NCI-H524 treated with DMSO at 0.1 percent for 48 hours (cell line): ENCODE results near the gene IREB2.
"Not testable (repeated sequence)": the region's sequence is repeated elsewhere in the genome, so short reads cannot be mapped to it uniquely, and the experiment has no call there.

Experiments
- DNase-seq: peaks from one replicate; lab custom pipeline; 2025; lab: John Stamatoyannopoulos, UW

The IREB2 gene

GRCh38 chr15:78437762-78438618 is at the start of gene IREB2:
Gene IREB2, plus strand, starts transcription at chr15:78438216. Its CDS starts 122 bp downstream, at chr15:78438338.
- DNase-seq = peak; percentile 96

- no peak for DNase-seq
Observed at GRCh38 chr15:78388865-78389264, 49.2 kb upstream of the IREB2 start.

GRCh38 chr15:78389322-78389721 is 48.7 kb upstream of the IREB2 start:
- DNase-seq = no peak

- DNase-seq = no peak
Observed at GRCh38 chr15:78389738-78390137, 48.3 kb upstream of the IREB2 start.

GRCh38 chr15:78390242-78390641 is 47.8 kb upstream of the IREB2 start:
- no peak for DNase-seq

GRCh38 chr15:78390826-78391225 is 47.2 kb upstream of the IREB2 start:
- DNase-seq = no peak

GRCh38 chr15:78391781-78392180 is 46.2 kb upstream of the IREB2 start:
- DNase-seq = no peak

- no peak for DNase-seq
Observed at GRCh38 chr15:78392430-78392829, 45.6 kb upstream of the IREB2 start.

GRCh38 chr15:78393137-78393536 is 44.9 kb upstream of the IREB2 start:
- DNase-seq = no peak

GRCh38 chr15:78394026-78394425 is 44.0 kb upstream of the IREB2 start:
- DNase-seq = no peak

- DNase-seq = no peak
Observed at GRCh38 chr15:78394981-78395616, 42.9 kb upstream of the IREB2 start.

GRCh38 chr15:78396186-78396814 is 41.7 kb upstream of the IREB2 start:
- DNase-seq = no peak

GRCh38 chr15:78396976-78397375 is 41.0 kb upstream of the IREB2 start:
- no peak for DNase-seq

GRCh38 chr15:78397382-78397781 is 40.6 kb upstream of the IREB2 start:
- DNase-seq = no peak

- no peak for DNase-seq
Observed at GRCh38 chr15:78398076-78398825, 39.8 kb upstream of the IREB2 start.

GRCh38 chr15:78399091-78399490 is 38.9 kb upstream of the IREB2 start:
- DNase-seq = no peak

GRCh38 chr15:78402061-78402610 is 35.9 kb upstream of the IREB2 start:
- no peak for DNase-seq

GRCh38 chr15:78404125-78404524 is 33.9 kb upstream of the IREB2 start:
- no peak for DNase-seq

GRCh38 chr15:78404796-78405195 is 33.2 kb upstream of the IREB2 start:
- not testable (repeated sequence) for DNase-seq

GRCh38 chr15:78405336-78405924 is 32.6 kb upstream of the IREB2 start:
- DNase-seq = peak; percentile 55

- no peak for DNase-seq
Observed at GRCh38 chr15:78406016-78406585, 31.9 kb upstream of the IREB2 start.
